WTC11 (cell line): ENCODE data around the gene AKAP7. TPM values are rescaled to one million over a fixed set of nuclear protein-coding genes. Genes with fewer than 3 reads are reported as not detected.

Source experiments
- ATAC-seq: fragments of 200-7000 bp; cut with Tn5 transposase; 2 replicates; pipeline ENCODE4 v1.10.0; 2021; ENCODE audit warnings: mild to moderate bottlenecking, moderate library complexity
- CTCF ChIA-PET: fragments of 300-600 bp; sonication (Branson Sonifier 250); formaldehyde crosslinking; loops from one replicate; lab custom pipeline; 2021; ENCODE audit warnings: antibody characterized with exemption; lab: Charles Lee
- POLR2A ChIA-PET: fragments of 350-600 bp; sonication (Branson Sonifier 250); formaldehyde crosslinking; loops from one replicate; lab custom pipeline; 2021; ENCODE audit warnings: antibody characterized with exemption; lab: Charles Lee
- DNase-seq: peaks from one replicate; pipeline ENCODE4 v3.0.0; 2021; ENCODE audit warnings: low spot score
- H3K27ac Mint-ChIP-seq: 2 replicates; pipeline ENCODE4 v1.8.0; 2021; ENCODE audit warnings: mixed read lengths
- H3K27me3 Mint-ChIP-seq: 2 replicates; pipeline ENCODE4 v1.8.0; 2021; ENCODE audit warnings: low read depth, mild to moderate bottlenecking, moderate library complexity, mixed read lengths
- H3K36me3 Mint-ChIP-seq: 2 replicates; pipeline ENCODE4 v1.8.0; 2021; ENCODE audit warnings: mixed read lengths
- H3K4me1 Mint-ChIP-seq: 2 replicates; pipeline ENCODE4 v1.8.0; 2022; ENCODE audit warnings: mixed read lengths
- H3K4me3 Mint-ChIP-seq: 2 replicates; pipeline ENCODE4 v1.8.0; 2021; ENCODE audit warnings: mild to moderate bottlenecking, moderate library complexity, mixed read lengths
- H3K9me3 Mint-ChIP-seq: 2 replicates; pipeline ENCODE4 v1.8.0; 2021; ENCODE audit warnings: mixed read lengths
- AFF4 ChIP-seq: sonication (generic); formaldehyde crosslinking; IDR thresholded peaks from 2 replicates; pipeline ENCODE4 v1.8.1; 2023; ENCODE audit warnings: mild to moderate bottlenecking, missing genetic modification reagents, borderline replicate concordance
- CBFB ChIP-seq: sonication (generic); formaldehyde crosslinking; IDR thresholded peaks from 2 replicates; pipeline ENCODE4 v1.8.1; 2022; ENCODE audit warnings: mild to moderate bottlenecking, low read depth, missing genetic modification reagents
- CDX4 ChIP-seq: fragments of 250-450 bp; sonication (Bioruptor Pico); IDR thresholded peaks from 2 replicates; pipeline ENCODE4 v1.9.0; 2021; ENCODE audit warnings: moderate library complexity, mild to moderate bottlenecking, inconsistent platforms, borderline replicate concordance
- FOXP1 ChIP-seq: sonication (generic); formaldehyde crosslinking; IDR thresholded peaks from 2 replicates; pipeline ENCODE4 v1.8.0; 2022; ENCODE audit warnings: missing genetic modification reagents, mild to moderate bottlenecking, moderate library complexity, borderline replicate concordance
- FOXP4 ChIP-seq: sonication (generic); formaldehyde crosslinking; IDR thresholded peaks from 2 replicates; pipeline ENCODE4 v1.8.0; 2022; ENCODE audit warnings: mild to moderate bottlenecking, missing genetic modification reagents
- GABPB1 ChIP-seq: sonication (generic); formaldehyde crosslinking; IDR thresholded peaks from 2 replicates; pipeline ENCODE4 v1.8.1; 2023; ENCODE audit warnings: mild to moderate bottlenecking, missing genetic modification reagents
- IRF1 ChIP-seq: sonication (generic); formaldehyde crosslinking; IDR thresholded peaks from 2 replicates; pipeline ENCODE4 v1.8.0; 2023; ENCODE audit warnings: missing genetic modification reagents
- JAZF1 ChIP-seq: fragments of 250-450 bp; sonication (Bioruptor Pico); IDR thresholded peaks from 2 replicates; pipeline ENCODE4 v1.9.0; 2021; ENCODE audit warnings: moderate library complexity, mild to moderate bottlenecking, inconsistent platforms
- KAT7 ChIP-seq: sonication (generic); formaldehyde crosslinking; IDR thresholded peaks from 2 replicates; pipeline ENCODE4 v1.8.1; 2023; ENCODE audit warnings: missing genetic modification reagents, mild to moderate bottlenecking, borderline replicate concordance
- NFATC4 ChIP-seq: fragments of 250-450 bp; sonication (Bioruptor Pico); IDR thresholded peaks from 2 replicates; pipeline ENCODE4 v1.9.0; 2021; ENCODE audit warnings: mild to moderate bottlenecking
- NFE2L1 ChIP-seq: sonication (generic); formaldehyde crosslinking; IDR thresholded peaks from 2 replicates; pipeline ENCODE4 v1.8.1; 2023; ENCODE audit warnings: missing genetic modification reagents
- PRDM15 ChIP-seq: sonication (generic); formaldehyde crosslinking; IDR thresholded peaks from 2 replicates; pipeline ENCODE4 v1.8.0; 2022; ENCODE audit warnings: missing genetic modification reagents
- TP53 ChIP-seq: sonication (generic); formaldehyde crosslinking; IDR thresholded peaks from 2 replicates; pipeline ENCODE4 v1.8.1; 2023; ENCODE audit warnings: mild to moderate bottlenecking, missing genetic modification reagents
- ZMAT4 ChIP-seq: fragments of 250-450 bp; sonication (Bioruptor Pico); IDR thresholded peaks from 2 replicates; pipeline ENCODE4 v1.9.0; 2021; ENCODE audit warnings: mild to moderate bottlenecking
- ZNF219 ChIP-seq: sonication (generic); formaldehyde crosslinking; IDR thresholded peaks from 2 replicates; pipeline ENCODE4 v1.8.0; 2023; ENCODE audit warnings: missing genetic modification reagents, mild to moderate bottlenecking, borderline replicate concordance
- ZNF263 ChIP-seq: sonication (generic); formaldehyde crosslinking; IDR thresholded peaks from 2 replicates; pipeline ENCODE4 v1.8.1; 2022; ENCODE audit warnings: low read depth, mild to moderate bottlenecking, moderate library complexity, missing genetic modification reagents
- ZNF317 ChIP-seq: sonication (generic); formaldehyde crosslinking; IDR thresholded peaks from 2 replicates; pipeline ENCODE4 v1.8.1; 2023; ENCODE audit warnings: low read depth, mild to moderate bottlenecking, moderate library complexity, missing genetic modification reagents, borderline replicate concordance
- ZNF416 ChIP-seq: fragments of 250-450 bp; sonication (Bioruptor Pico); IDR thresholded peaks from 2 replicates; pipeline ENCODE4 v1.9.0; 2021; ENCODE audit warnings: mild to moderate bottlenecking, inconsistent platforms
- ZNF532 ChIP-seq: fragments of 250-450 bp; sonication (Bioruptor Pico); IDR thresholded peaks from 2 replicates; pipeline ENCODE4 v1.9.0; 2021; ENCODE audit warnings: mild to moderate bottlenecking, borderline replicate concordance
- ZNF671 ChIP-seq: fragments of 250-450 bp; sonication (Bioruptor Pico); IDR thresholded peaks from 2 replicates; pipeline ENCODE4 v1.8.0; 2021; ENCODE audit warnings: mild to moderate bottlenecking
- total RNA-seq: library from RNA; stranded (reverse); gene quantifications from 3 replicates; pipeline ENCODE4 v1.2.3, GENCODE V29; 2021

Gene AKAP7
- total RNA-seq, 1 experiment from 2014 or later, result 10.9 TPM

GRCh38 chr6:131112249-131112648 is 23.0 kb upstream of the AKAP7 start:
- no peak overlapping the region for H3K4me3 Mint-ChIP-seq
- no peaks in the 10 kb centered on the region for H3K4me1 Mint-ChIP-seq
- CTCF ChIA-PET, result no interaction called here
- DNase-seq (no peak), ATAC-seq (no peak)
- no peaks in the 10 kb centered on the region for H3K27me3 Mint-ChIP-seq
- POLR2A ChIA-PET, result no interaction called here
- no peak overlapping the region for H3K27ac Mint-ChIP-seq
- peaks cover 6% of the 10 kb centered on the region for H3K9me3 Mint-ChIP-seq
- TF ChIP-seq JAZF1 (CRISPR knock-in tag), result no peak
- TF ChIP-seq ZNF671, result no peak
- TF ChIP-seq ZNF263 (CRISPR knock-in tag), result no peak
- TF ChIP-seq PRDM15 (CRISPR knock-in tag), result no peak
- TF ChIP-seq TP53 (CRISPR knock-in tag), result no peak
- no peak for TF ChIP-seq ZNF532
- TF ChIP-seq CBFB (CRISPR knock-in tag), result no peak
- TF ChIP-seq KAT7 (CRISPR knock-in tag), result no peak
- no peak for TF ChIP-seq FOXP1 (CRISPR knock-in tag)
- TF ChIP-seq CDX4 (CRISPR knock-in tag), result no peak
- TF ChIP-seq IRF1 (CRISPR knock-in tag), result no peak
- peaks cover 2% of the 10 kb centered on the region; the same call in 1 of the 2 replicates for H3K36me3 Mint-ChIP-seq

GRCh38 chr6:131115651-131116050 is 19.6 kb upstream of the AKAP7 start:
- DNase-seq, result no peak
- ATAC-seq, result no peak
- Mint-ChIP-seq H3K27ac (peak overlapping the region; percentile 58), H3K9me3 (peaks cover 13% of the 10 kb centered on the region), H3K4me1 (no peaks in the 10 kb centered on the region), H3K4me3 (no peak overlapping the region), H3K27me3 (no peaks in the 10 kb centered on the region), H3K36me3 (peaks cover 2% of the 10 kb centered on the region; the same call in 1 of the 2 replicates)
- CTCF ChIA-PET, result interaction anchor here (1.5 to 2.8 kb wide), 4 partner anchors 46 to 512 kb away, joined by 7 to 40 read pairs (median 8); partner anchors contain the start of gene MED23
- POLR2A ChIA-PET, result interaction anchor here (0.8 kb wide), 1 partner anchor 155 kb away, joined by 3 read pairs; no protein-coding TSS in a partner anchor
- no peak for TF ChIP-seq GABPB1 (CRISPR knock-in tag)
- TF ChIP-seq TP53 (CRISPR knock-in tag), result no peak
- no peak for TF ChIP-seq ZNF416
- TF ChIP-seq NFE2L1 (CRISPR knock-in tag), result no peak
- TF ChIP-seq AFF4, result no peak
- no peak for TF ChIP-seq FOXP4 (CRISPR knock-in tag)
- TF ChIP-seq ZMAT4 (CRISPR knock-in tag), result no peak
- TF ChIP-seq ZNF219 (CRISPR knock-in tag), result no peak
- TF ChIP-seq NFATC4 (CRISPR knock-in tag), result no peak
- TF ChIP-seq ZNF317 (CRISPR knock-in tag), result no peak
